HFF-Myc (cell line): ENCODE results near the gene TBC1D22A.

Experiments
- DNase-seq: peaks from one replicate; pipeline ENCODE4 v3.0.0-alpha.2; 2011; ENCODE audit warnings: low read depth; ENCODE audit errors: extremely low read depth
- H3K4me3 ChIP-seq: replicated peaks from 2 replicates; pipeline ENCODE4 v1.5.1; 2011; ENCODE audit warnings: low read depth, mild to moderate bottlenecking, control low read depth, low read length
- TF ChIP-seq, protein P1 (sequence below): IDR thresholded peaks from 2 replicates; pipeline ENCODE4 v1.5.1; 2012; ENCODE audit warnings: mild to moderate bottlenecking, low read depth, low read length, control low read depth; ENCODE audit errors: missing control alignments

Gene TBC1D22A

GRCh38 chr22:47215851-47216250 lies 453.4 kb downstream of the TBC1D22A start:
- H3K4me3 ChIP-seq, result no peak overlapping the region
- DNase-seq, result no peak
- TF ChIP-seq, protein P1, sequence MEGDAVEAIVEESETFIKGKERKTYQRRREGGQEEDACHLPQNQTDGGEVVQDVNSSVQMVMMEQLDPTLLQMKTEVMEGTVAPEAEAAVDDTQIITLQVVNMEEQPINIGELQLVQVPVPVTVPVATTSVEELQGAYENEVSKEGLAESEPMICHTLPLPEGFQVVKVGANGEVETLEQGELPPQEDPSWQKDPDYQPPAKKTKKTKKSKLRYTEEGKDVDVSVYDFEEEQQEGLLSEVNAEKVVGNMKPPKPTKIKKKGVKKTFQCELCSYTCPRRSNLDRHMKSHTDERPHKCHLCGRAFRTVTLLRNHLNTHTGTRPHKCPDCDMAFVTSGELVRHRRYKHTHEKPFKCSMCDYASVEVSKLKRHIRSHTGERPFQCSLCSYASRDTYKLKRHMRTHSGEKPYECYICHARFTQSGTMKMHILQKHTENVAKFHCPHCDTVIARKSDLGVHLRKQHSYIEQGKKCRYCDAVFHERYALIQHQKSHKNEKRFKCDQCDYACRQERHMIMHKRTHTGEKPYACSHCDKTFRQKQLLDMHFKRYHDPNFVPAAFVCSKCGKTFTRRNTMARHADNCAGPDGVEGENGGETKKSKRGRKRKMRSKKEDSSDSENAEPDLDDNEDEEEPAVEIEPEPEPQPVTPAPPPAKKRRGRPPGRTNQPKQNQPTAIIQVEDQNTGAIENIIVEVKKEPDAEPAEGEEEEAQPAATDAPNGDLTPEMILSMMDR, result no peak

DNA sequence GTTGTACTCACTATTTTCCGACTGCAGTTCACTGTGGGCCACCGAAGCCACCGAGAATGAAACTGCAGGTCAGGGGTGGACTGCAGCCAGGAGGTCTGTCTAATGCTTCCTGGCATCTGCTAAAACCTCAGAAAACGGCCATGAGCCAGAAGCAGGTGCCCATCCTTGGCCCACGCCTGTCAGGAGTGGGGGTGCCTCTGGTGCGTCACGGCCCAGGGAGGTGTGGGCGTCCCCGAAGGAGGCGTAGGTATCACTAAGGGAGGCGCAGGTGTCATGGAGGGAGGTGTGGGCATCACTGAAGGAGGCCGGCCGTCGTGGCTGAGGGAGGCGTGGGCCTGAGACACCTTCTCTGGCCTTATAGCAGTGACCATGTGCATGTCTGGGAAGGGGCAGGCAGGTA lies 456.2 kb downstream of the TBC1D22A start:
- TF ChIP-seq, protein P1, result no peak
- DNase-seq, result no peak
- H3K4me3 ChIP-seq, result no peak overlapping the region

- no peak overlapping the region for H3K4me3 ChIP-seq
- no peak for DNase-seq
- TF ChIP-seq, protein P1, result no peak
Measured at GRCh38 chr22:47219789-47220188, 457.3 kb downstream of the TBC1D22A start.

DNA sequence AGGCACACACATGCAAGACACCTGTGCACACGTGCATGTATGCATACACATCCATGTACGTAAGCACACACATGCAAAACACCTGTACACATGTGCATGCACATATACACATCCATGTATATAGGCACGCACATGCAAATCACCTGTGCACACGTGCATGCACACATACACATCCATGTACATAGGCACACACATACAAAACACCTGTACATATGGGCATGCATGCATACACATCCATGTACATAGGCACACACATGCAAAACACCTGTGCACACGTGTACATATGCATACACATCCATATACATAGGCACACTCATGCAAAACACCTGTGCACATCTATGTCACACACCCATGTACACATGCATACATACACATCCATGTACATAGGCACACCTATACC lies 458.3 kb downstream of the TBC1D22A start:
- no peak for DNase-seq
- no peak overlapping the region for H3K4me3 ChIP-seq
- TF ChIP-seq, protein P1, result no peak

DNA sequence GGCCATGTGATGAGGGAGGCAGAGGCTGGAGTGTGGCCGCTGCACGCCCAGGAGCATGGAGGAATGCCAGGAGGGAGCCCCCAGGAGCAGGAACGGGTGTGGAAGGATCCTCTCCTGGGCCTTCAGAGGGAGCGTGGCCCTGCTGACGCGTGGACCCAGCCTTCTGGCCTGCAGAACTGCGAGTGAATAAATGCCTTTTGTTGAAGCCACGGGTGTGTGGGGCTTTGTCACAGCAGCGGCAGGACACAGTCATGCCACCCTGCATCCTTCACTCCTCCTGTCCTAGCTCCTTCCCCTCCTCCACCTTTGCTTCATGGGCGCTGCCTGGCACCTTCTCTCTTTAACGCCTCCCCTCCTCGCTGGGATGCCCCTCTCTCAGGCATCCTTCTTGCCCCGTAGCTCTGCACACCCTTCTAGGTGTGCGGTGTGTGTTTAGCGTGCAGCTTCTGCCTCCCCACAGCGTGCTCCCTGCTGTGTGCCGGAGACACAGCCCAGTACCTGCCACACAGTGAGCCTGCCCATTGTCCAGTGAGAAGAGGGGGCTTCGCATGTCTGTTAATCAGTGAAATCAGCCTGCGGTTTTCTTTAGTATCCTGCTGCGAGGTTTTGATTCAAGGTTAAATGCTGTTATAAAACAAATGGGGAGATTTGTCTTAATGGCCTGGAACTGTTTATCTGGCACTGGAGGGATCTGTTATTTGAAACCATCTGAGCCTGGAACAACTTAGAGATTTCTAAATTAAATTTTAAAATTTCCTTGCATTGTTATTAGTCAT lies 459.6 kb downstream of the TBC1D22A start:
- no peak for DNase-seq
- H3K4me3 ChIP-seq, result no peak overlapping the region
- TF ChIP-seq, protein P1, result no peak
